Measurements from ENCODE around the gene ZNF474. TPM values are rescaled to one million over a fixed set of nuclear protein-coding genes. Genes with fewer than 3 reads are reported as not detected.

Gene ZNF474
- total RNA-seq, 4 donors from 2014 or later = not detected

DNA sequence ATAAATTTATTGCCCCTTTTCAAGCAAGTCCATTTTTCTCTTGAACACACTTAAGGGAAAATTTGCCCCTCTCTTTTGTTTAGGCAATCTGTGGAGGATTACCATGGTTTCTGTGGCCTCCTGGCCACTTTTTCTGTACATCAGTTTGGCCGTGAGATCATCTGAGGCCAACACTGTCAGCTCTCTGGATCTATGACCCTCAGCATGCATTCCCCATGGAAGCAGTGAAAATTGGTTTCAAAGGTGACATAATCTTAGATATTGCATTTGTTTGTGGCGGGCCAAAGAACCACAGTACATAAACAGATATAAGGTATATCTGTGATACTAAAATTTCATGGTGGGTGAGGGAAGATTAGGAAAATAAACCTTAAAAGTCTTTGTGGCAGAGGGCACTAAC is 4.6 kb upstream of the ZNF474 start:
- intact Hi-C loops (cut with DNase I; ENCODE audit: low total_unique reads) (no loop called here), in situ Hi-C loops (cut with MboI; ENCODE audit: low pct_ligation_motif_present in 1 of 4, low pct_unique_long_range_greater_than_20kb in 1 of 4, low sequenced_read_pairs in 3 of 4) (no loop called here)
- Histone ChIP-seq H3K4me1 (peaks cover 0 to 9% (median 2%) of the 10 kb centered on the region in 4 donors), H3K27ac (no peak overlapping the region), H3K27me3 (no peaks in the 10 kb centered on the region), H3K9me3 (no peaks in the 10 kb centered on the region), H3K36me3 (no peaks in the 10 kb centered on the region), H3K4me3 (no peak overlapping the region)
- TF ChIP-seq CTCF (IDR thresholded peaks at IDR 0.05) = no peak
- no peak for TF ChIP-seq POLR2AphosphoS5 (IDR thresholded peaks at IDR 0.05)
- no peak for DNase-seq
- 90 to 95% methylated on average over 2 of the region's 2 CpGs for WGBS, 2 donors (ENCODE audit: low coverage in 1 of 2)

DNA sequence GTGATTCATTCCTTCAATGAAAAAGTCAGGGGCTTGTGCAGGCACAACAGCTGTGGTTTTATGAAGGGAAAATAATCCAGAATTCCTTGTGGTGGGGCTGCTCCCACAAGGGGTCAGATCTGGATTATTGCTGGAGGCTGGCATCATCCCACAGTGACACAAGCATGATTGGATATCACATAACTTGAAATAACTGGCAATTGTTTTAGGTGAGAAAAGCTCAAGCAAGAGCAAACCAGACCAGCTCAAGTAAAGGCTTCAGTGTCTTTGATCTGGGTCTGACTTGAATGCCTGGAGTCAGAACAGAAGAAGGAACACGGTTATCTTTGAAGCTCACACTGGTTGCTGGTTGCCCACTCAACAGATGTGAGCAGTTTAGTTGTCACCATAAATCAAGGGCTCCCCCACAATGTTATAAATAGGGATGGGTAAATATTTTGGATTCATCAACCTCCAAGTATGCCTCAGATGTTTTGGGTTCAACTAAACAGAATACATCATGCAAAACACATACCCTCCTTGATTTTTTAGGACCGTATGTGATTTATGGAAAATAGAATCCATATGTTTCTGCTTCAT is 3.1 kb upstream of the ZNF474 start:
- peaks cover 0 to 9% (median 2%) of the 10 kb centered on the region in 4 donors for H3K4me1 ChIP-seq
- H3K9me3 ChIP-seq = no peaks in the 10 kb centered on the region
- 43 to 58% methylated on average over 2 of the region's 2 CpGs for WGBS, 2 donors (ENCODE audit: low coverage in 1 of 2)
- H3K27ac ChIP-seq = peak overlapping the region; percentile 49 to 66 (median 58)
- in situ Hi-C loops (cut with MboI; ENCODE audit: low pct_ligation_motif_present in 1 of 4, low pct_unique_long_range_greater_than_20kb in 1 of 4, low sequenced_read_pairs in 3 of 4) (no loop called here), intact Hi-C loops (cut with DNase I; ENCODE audit: low total_unique reads) (no loop called here)
- no peaks in the 10 kb centered on the region for H3K36me3 ChIP-seq
- H3K4me3 ChIP-seq = no peak overlapping the region
- DNase-seq = no peak
- H3K27me3 ChIP-seq = no peaks in the 10 kb centered on the region
- no peak for TF ChIP-seq POLR2A (IDR thresholded peaks at IDR 0.05)
- no peak for TF ChIP-seq POLR2AphosphoS5 (IDR thresholded peaks at IDR 0.05)
- TF ChIP-seq CTCF (IDR thresholded peaks at IDR 0.05) = no peak
- TF ChIP-seq EP300 (IDR thresholded peaks at IDR 0.05; ENCODE audit: low read depth) = no peak

- intact Hi-C loops (cut with DNase I; ENCODE audit: low total_unique reads) = no loop called here
- 65 to 71% methylated on average over 9 to 10 of the region's 10 CpGs for WGBS, 2 donors (ENCODE audit: low coverage in 1 of 2)
These were observed 2.5 kb upstream of the ZNF474 start for GRCh38 chr5:122126756-122127321.

GRCh38 chr5:122130152-122130551 is 806 bp downstream of the ZNF474 start:
- no peak for DNase-seq
- in situ Hi-C loops (cut with MboI; ENCODE audit: low pct_ligation_motif_present in 1 of 4, low pct_unique_long_range_greater_than_20kb in 1 of 4, low sequenced_read_pairs in 3 of 4) = no loop called here
- 67 to 70% methylated on average over 2 of the region's 2 CpGs for WGBS, 2 donors (ENCODE audit: low coverage in 1 of 2)
- TF ChIP-seq CTCF (IDR thresholded peaks at IDR 0.05) (no peak), EP300 (IDR thresholded peaks at IDR 0.05; ENCODE audit: low read depth) (no peak)
- no peaks in the 10 kb centered on the region for H3K36me3 ChIP-seq
- no peaks in the 10 kb centered on the region for H3K9me3 ChIP-seq
- intact Hi-C loops (cut with DNase I; ENCODE audit: low total_unique reads) = no loop called here
- no peak overlapping the region for H3K27ac ChIP-seq
- peaks cover 0 to 9% (median 2%) of the 10 kb centered on the region in 4 donors for H3K4me1 ChIP-seq
- H3K27me3 ChIP-seq = no peaks in the 10 kb centered on the region
- H3K4me3 ChIP-seq = no peak overlapping the region

More at GRCh38 chr5:122126756-122127321, 2.5 kb upstream of the ZNF474 start:
- H3K27ac ChIP-seq = peak overlapping the region; percentile 49 to 66 (median 58)
- TF ChIP-seq EP300 (IDR thresholded peaks at IDR 0.05; ENCODE audit: low read depth) = no peak
- TF ChIP-seq CTCF (IDR thresholded peaks at IDR 0.05) = no peak
- TF ChIP-seq POLR2A (IDR thresholded peaks at IDR 0.05) = no peak
- TF ChIP-seq POLR2AphosphoS5 (IDR thresholded peaks at IDR 0.05) = no peak
- no peaks in the 10 kb centered on the region for H3K9me3 ChIP-seq
- no peaks in the 10 kb centered on the region for H3K36me3 ChIP-seq
- DNase-seq = no peak
- in situ Hi-C loops (cut with MboI; ENCODE audit: low pct_ligation_motif_present in 1 of 4, low pct_unique_long_range_greater_than_20kb in 1 of 4, low sequenced_read_pairs in 3 of 4) = no loop called here
- H3K4me1 ChIP-seq = peaks cover 0 to 9% (median 2%) of the 10 kb centered on the region in 4 donors
- H3K27me3 ChIP-seq = no peaks in the 10 kb centered on the region
- no peak overlapping the region for H3K4me3 ChIP-seq

All from transverse colon (tissue), 4 donors.